DOHH2 (cell line): Measurements from ENCODE around the gene ARMC8.

Experiments used
- EZH2phosphoT487 ChIP-seq: fragments of 200-600 bp; sonication (generic); IDR thresholded peaks from 2 replicates; pipeline ENCODE4 v1.6.1; 2017; ENCODE audit warnings: borderline replicate concordance, mild to moderate bottlenecking, antibody characterized with exemption, low read length, moderate library complexity, mixed read lengths
- TF ChIP-seq, protein P1 (sequence below): fragments of 200-600 bp; sonication (generic); IDR thresholded peaks from one replicate; pipeline ENCODE4 v1.5.1; 2014; ENCODE audit warnings: antibody characterized with exemption, mild to moderate bottlenecking, low read depth, low read length; ENCODE audit not compliant: poor library complexity, severe bottlenecking

DNA sequence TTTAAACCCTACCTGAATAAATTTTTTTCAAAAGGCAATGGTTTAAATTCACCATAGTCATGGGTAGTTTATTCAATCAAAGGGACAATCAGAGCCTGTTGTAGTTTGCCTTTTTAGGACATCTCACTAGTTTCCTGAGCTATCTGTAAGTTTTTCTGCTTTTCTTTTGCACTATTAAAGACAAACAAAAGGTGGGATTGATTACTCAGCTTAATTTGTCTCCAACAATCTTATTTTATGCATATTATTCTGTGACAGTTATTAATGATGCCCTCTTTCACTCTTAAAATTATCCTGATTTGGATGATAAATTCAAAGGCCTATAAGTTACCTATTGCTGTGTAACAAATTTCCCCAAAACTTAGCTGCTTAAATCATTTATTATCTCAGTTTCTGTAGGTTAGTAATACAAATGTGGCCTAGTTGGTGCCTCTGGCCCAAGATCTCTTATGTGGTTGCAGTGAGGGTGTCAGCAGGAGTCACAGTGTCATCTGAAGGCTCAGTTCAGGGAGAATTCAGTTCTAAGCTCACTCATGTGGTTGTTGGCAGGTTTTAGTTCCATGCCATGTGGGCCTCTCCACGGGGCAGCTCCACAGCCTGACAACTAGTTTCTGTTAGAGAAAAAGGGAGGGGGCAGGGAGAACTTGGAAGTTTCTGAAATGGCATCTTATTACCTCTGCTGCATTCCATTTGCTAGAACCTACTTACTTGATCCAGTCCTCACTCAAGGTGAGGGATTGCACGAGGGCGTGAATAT, 16.0 kb downstream of the ARMC8 start:
- TF ChIP-seq, protein P1, sequence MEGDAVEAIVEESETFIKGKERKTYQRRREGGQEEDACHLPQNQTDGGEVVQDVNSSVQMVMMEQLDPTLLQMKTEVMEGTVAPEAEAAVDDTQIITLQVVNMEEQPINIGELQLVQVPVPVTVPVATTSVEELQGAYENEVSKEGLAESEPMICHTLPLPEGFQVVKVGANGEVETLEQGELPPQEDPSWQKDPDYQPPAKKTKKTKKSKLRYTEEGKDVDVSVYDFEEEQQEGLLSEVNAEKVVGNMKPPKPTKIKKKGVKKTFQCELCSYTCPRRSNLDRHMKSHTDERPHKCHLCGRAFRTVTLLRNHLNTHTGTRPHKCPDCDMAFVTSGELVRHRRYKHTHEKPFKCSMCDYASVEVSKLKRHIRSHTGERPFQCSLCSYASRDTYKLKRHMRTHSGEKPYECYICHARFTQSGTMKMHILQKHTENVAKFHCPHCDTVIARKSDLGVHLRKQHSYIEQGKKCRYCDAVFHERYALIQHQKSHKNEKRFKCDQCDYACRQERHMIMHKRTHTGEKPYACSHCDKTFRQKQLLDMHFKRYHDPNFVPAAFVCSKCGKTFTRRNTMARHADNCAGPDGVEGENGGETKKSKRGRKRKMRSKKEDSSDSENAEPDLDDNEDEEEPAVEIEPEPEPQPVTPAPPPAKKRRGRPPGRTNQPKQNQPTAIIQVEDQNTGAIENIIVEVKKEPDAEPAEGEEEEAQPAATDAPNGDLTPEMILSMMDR: no peak
- no peak for TF ChIP-seq EZH2phosphoT487
